GM21717 (cell line): Measurements from ENCODE around the gene SRCIN1.
"Not testable (repeated sequence)": the region's sequence is repeated elsewhere in the genome, so short reads cannot be mapped to it uniquely, and the experiment has no call there.

ENCODE experiments used
- ATAC-seq: cut with Tn5 transposase; IDR thresholded peaks from one replicate; pipeline ENCODE4 v1.9.1; 2021; ENCODE audit warnings: mild to moderate bottlenecking, moderate library complexity; ENCODE audit not compliant: unreplicated experiment

SRCIN1 gene

DNA sequence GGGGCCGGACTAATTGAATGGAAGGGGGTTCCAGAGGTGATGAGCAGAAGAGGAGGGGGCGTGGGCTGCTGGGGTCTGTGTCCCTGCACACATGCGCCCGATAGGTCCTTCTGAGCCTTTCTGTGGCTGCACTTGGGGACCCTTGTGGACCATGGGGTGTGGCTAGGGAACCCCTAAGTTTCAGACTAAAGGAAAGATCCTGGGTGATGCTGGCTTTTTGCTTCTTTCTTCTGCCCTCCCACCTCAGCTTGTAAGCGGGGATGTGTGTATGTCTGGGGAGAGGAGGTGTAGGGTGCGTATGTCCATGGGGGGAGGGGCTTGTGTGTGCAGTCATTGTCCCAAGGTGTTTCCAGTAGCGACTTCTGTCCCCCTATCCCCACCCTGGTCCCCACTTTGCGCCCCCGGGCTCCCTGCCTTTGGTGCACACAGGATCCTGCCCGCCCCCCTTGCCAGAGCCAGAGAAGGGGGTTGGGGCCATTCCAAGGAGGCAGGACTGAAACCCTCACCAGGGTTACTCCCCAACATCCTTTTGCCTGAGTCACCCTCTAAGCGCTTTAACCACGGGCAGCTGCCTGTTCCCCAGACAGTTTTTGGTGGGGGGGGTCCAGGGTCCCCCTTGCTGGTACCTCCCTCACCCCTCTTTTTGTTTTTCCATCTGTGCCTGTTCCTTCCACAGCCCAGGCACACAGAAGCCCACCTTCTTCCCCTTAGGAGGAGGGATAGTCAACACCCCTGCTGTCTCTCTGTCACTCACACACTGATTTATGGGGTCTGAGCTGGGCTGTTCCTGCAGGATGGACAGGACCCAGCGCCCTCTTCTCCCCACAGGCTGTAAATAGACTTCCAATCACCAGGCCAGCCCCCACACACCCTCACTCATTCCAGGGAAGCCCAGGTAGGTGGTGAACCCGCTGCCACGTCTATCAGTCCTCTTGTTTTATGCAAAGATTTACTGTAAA, 94.3 kb downstream of the SRCIN1 start:
- no peak for ATAC-seq

DNA sequence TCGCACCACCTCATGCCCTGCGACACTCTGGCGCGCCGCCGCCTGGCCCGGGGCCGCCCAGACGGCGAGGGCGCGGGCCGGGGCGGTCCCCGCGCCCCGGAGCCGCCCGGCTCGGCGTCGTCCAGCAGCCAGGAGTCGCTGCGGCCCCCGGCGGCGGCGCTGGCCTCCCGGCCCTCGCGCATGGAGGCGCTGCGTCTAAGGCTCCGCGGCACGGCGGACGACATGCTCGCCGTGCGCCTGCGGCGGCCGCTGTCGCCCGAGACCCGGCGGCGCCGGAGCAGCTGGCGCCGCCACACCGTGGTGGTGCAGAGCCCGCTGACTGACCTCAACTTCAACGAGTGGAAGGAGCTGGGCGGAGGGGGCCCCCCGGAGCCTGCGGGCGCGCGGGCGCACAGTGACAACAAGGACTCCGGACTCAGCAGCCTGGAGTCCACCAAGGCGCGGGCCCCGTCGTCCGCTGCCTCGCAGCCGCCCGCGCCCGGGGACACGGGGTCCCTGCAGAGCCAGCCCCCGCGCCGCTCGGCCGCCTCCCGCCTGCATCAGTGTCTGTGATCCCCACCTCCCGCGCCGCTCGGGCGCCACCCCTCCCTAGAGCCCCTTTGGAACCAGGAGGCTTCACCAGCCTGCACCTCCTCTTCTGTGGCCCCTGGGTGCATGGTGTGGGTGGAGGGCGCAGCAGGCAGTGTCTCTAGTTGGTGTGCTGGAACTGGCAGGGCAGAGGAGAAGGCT, 95.2 kb downstream of the SRCIN1 start:
- ATAC-seq = no peak

DNA sequence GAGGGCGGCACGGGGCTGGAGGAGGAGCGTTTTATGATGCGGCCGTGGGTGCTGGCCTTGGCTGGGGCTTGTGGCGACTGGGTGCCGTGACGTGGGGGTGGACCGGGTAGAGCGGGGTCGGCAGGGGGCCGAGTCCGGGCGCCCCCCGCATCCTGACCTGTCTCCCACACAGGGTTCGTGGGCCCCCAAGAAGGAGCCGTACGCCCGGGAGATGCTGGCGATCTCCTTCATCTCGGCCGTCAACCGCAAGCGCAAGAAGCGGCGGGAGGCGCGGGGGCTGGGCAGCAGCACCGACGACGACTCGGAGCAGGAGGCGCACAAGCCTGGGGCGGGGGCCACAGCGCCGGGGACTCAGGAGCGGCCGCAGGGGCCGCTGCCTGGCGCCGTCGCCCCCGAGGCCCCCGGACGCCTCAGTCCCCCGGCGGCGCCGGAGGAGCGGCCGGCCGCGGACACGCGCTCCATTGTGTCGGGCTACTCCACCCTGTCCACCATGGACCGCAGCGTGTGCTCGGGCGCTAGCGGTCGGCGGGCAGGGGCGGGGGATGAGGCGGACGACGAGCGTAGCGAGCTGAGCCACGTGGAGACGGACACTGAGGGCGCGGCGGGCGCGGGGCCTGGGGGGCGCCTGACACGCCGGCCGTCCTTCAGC, 95.9 kb downstream of the SRCIN1 start:
- ATAC-seq = no peak

DNA sequence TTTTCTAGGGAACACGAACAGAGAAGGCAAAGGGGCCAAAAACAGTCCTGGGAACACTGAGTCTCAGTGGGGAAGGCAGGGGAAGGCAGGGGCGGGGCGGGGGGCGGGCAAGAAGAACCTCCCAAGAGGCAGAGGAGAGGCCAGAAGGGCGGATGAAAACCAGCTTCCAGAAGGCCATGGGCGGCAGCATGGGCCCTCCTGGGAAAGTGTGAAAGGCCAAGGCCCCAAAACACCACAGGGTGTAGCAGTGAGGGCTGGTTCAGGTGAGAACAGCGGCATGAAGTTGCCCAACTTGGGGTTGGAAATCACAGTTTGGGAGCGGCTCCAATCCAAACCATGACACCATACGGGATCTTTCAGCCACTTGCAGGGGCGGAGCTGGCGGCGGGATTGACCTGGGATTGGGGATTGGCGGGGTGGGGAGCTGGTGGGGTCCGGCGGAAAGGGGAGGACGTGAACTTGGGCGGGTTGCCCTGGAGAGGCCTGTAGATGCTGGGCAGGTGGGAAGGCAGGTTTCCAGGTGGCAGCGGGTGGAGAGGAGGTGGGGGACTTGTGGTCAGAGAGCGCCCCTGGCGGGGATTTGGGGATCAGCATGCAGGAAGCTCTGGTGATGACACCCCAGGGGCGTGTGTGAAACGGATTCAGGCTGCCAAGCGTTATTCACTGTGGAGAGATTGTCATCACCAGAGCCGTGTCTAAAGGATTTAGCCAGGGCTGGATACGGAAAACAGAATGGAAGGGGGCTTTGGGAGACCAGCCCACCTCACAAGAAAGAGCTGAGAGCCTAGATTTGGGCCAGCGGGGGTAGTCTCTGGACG, 96.6 kb downstream of the SRCIN1 start:
- ATAC-seq = no peak

DNA sequence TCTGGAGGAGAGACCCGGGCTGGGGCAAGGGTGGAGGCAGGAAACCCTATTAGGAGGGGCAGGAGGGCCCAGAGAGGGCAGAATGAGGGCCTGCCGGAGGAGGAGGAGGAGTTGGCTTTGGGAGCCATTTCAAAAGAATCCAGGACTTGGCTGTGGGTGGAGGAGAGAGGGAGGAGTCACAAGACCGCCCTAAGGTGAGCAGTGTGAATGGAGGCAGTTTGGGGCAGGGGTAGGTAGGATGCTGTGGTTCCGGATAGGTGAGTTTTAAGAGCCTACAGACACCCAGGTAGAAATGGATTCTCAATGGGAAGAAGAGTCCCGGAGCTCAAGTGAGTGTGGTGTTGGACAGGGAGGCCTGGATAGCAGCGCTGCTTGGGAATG, 97.2 kb downstream of the SRCIN1 start:
- ATAC-seq = no peak

DNA sequence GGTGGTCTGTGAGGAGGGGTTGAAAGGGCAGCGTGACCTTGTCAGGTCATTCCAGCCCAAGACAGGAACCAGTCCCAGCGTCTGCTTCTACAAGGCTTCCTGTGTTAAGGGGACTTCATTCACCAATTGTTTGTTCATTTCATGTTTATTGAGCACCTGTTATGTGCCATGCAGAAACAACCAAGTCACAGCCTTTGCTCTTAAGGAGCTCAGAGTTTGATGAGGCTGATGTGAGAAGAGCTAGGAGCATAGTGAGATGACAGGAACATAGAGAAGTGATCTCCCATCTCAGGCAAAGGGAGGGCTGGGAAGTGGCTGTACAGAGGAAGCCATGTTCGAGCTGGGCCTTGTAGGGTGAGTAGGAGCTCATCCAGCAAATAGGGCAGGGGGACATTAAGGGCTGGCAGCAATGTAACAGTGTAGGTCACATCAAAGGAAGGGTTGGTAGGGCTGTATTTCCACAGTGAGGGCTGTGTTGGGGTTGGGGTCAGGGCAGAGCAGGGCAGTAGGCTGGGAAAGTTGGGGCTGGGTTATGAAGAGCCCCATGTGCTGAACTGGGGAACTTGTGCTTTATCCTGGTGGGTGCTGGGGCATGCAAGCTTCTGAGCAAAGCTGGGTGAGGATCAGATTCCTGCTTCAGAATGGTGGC, 97.7 kb downstream of the SRCIN1 start:
- ATAC-seq = no peak

DNA sequence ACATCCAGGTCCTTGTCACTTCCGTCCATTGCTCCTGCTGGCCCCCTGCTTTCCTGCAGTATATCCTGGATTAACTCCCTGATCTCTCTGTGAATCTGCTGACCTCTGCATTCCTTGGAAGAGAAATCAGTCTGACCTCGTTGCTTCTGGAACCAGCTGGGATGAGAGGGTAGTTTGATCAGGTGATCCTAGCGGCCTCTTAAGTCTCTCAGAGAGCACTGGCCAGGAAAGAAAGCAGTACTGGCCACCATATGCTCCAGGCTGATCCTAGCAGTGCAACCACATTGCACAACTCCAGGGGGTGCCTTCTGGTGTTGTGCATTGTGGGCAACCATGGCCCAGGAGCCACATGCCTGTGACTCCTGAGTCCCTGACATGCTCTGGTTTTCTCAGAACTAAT, 98.3 kb downstream of the SRCIN1 start:
- ATAC-seq = no peak

DNA sequence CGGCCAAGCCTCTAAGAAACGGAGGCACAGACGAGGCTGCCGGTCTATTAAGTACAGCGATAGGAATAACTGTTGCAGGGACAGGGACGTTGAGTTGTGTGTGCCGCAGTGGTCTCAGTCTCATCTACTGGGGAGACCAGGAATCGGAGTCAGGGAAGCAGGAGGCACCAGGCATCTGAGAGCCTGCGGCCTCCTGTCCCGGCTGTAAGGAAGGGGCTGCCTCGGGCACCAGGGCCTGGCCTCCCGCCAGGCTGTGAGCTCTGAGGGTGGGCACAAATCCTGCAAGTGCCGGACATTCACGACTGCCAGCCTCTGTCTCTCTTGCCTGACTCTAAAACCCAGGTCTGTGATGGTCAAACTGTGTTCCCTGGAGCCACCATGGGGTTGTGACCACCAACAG, 101.5 kb downstream of the SRCIN1 start:
- no peak for ATAC-seq

DNA sequence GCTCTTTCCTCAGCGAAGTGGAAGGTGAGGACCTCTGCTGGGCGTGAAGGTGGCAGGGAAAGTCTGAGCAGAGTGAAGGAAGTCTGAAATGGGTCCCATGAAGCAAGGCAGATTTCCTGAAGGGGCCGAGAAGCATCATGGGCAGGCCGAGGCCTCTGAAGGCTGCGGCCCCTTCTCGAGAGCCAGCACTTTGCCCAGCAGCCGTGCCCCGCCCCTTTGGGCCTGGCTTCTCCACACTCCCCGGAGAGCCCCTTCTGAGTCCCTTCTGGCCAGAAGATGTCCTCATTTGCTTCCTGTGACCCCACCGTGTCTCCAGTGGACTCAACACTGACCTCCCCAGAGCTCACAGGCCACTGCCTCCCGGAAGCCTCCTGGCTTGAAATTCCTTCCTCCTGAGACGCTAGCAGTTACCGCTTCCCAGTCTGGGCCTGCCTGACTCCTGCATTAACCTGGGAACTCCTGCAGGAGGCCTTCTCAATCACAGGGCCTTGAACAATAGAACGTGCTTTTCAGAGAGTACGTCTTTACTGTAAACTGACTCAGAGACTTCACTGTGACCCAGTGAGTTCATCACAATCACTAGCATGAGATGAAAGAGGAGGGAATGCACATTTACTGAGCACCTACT, 102.4 kb downstream of the SRCIN1 start:
- ATAC-seq = not testable (repeated sequence)

DNA sequence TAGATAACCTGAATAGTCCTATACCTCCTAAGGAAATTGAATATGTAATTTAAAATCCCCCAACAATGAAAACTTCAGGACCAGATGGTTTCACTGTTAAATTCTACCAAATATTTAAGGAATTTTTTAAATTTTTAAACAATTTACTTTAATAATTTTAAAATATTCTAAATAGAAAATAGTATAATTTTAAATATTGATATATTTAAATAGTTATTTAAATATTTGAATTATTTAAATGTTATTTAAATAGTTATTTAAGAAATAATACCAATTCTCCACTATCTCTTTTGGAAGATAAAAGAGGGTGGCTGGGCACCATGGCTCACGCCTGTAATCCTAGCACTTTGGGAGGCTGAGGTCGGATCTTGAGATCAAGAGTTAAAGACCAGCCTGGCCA, 104.0 kb downstream of the SRCIN1 start:
- not testable (repeated sequence) for ATAC-seq

DNA sequence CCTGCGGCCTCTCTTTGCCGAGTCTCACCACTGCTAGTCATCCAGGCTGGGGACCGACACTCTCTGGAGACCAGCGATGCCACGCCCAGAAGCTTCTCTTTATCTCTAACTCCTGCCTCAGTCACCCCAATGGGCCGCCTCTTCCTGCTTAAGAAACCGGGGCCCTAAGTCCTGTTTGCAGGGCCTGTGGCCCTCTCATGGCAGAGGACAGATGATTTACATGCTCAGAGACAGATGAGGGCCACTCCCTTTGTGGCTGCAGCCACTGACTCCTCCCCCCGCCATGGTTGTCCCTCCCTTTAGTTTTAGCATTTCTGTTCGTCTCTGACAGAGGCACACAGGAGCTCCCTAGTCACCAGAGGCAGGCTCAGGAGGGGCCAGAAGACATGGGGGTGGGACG, 106.5 kb downstream of the SRCIN1 start:
- not testable (repeated sequence) for ATAC-seq

DNA sequence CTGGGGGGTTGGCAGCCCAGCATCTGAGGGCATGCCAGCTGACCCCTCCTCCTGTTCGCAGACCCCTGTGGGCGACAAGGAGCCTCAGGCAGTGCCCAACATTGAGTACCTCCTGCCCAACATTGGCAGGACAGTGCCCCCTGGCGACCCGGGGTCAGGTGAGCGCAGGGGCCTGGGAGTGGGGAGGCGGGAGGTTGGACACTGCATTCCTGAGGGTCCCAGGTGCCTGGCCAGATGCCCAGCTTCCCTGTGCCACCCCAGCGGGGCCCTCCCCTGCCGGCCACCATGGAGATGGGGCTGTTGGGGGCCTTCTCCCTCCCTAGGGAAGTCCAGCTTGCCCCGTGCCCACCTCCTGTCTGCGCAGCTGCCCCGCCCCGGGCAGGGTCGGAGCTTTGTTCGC, 107.4 kb downstream of the SRCIN1 start:
- no peak for ATAC-seq

DNA sequence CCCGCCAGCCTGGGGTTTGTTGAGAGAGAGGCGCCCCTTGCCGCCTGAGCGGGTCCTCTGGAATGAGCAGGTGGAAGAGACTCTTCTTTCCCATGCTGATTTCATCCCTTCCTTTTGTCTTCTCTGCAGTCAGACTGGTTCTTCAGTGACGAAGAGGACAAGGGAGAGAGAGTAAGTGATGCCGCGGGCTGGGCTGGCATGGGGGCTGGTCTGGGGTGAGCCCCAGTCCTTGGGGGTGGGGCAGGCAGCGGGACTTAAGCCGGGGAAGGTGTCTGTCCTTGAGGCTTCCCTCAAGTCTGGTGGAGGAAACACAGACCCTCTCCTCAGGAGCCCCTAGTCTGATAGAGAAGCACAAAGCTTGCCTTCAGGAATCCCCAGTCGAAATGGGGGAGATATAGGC, 108.1 kb downstream of the SRCIN1 start:
- ATAC-seq = not testable (repeated sequence)

DNA sequence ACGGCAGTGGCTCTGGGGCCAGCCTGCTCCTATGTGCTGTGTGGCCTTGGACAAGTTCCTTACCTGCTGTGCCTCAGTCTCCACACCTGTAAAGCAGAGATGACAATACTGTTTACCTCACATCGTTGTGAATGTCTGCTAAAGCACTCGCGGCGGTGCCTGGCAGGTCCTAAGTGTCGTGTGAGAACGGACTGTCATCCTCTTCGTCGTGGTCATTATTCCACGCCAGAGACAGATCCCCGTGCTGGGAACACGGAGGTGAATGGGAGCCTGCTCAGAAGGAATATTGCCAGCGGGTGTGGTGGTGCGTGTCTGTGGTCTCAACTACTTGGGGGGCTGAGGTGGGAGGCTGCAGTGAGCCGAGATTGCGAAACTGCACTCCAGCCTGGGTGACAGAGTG, 111.6 kb downstream of the SRCIN1 start:
- ATAC-seq = not testable (repeated sequence)

DNA sequence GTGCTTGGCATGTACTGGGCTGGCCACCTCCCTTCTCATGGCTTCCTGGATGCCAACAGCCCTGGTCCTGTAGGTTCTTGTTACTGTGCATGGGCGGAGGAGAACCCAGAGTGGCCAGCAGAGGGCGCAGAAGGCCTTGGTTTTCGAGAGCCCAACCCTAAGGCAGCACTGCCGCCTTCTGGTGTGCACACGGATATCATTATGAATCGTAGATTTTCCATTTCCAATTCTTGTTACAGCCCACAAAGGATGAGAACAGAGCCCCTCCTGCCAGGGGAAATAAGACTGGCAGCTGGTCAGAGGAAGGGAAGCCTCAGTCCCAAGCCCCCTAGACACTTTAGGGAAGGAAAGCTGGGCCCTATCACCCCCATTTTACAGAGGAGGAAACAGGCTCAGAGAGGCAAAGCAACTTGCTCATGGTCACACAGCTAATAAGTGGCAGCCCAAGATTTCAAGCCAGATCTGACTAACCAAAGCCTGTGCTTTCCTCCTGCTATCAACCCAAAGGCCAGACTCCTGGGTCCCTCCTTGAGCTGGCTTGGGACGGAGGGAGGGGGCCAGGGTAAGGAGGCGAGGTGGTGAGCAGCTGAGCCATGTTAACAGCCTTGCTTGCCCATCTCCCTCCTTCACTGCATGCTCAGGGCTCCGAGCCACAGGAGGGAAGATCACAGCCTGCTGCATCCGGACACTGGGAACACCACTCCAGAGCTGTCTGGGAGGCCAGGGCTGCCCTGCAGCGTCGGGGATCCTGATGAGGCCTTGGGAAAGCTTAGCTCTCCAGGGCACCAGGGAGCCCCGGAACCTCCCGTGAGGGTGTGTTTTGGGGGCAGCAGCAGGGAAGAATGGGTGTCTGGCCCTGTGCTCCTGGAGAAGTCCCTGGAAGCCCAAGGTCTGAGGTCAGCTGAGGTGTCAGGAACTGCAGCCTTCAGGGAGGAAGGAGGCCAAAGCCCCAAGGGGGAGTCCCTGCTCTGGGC, 113.4 kb downstream of the SRCIN1 start:
- not testable (repeated sequence) for ATAC-seq

DNA sequence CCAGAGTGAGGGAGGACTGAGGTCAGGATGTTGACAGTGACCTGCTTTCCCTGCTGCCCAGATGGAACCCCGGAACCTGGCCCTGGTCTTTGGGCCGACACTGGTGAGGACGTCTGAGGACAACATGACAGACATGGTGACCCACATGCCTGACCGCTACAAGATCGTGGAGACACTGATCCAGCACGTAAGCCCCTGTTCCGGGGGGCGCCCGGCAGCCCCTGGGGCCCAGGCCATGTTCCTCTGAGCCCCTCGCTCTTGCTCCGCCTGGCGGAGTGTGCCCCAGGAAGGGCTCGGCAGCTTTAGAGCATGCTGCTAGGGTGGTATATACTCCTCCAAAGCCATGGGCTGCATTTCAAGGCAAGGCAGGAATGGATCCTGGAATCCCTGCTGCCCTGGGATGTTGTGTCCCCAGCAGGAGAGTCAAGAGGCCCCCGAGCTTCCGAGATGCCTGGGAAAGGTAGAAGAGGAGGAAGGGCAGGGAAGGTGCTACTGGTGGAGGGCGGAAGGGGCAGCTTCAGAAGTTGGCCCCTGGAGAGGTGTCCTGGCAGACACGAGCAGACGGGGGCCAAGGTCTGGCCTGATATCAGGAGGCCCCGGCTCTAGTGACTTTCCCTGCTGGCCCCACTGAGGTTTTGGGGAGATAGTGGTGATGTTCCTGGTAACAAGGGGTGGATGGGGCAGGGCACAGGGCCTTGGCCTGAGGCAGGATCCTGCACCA, 114.2 kb downstream of the SRCIN1 start:
- not testable (repeated sequence) for ATAC-seq

DNA sequence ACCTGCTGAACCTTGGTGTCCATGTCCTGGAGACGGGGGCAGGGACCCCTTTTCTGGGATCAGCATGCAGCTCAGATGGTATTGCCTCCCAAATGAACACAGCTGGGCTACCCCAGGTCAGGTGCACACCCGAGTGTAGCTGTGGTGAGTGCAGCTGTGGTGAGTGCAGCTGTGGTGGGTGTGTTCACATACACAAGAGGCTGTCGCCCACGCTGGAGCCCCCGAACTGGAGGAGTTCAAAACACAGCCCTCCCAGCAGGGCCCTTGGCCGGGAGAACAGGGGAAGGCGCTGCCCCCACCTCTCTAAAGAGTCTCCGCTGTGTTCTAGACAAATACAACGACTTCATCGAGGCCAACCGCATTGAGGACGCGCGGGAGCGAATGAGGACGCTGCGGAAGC, 116.0 kb downstream of the SRCIN1 start:
- not testable (repeated sequence) for ATAC-seq
